IPS DF 6.9 (cell line): ENCODE results near the gene ACADL.

ENCODE experiments used
- DNase-seq: peaks from one replicate; pipeline ENCODE4 v3.0.0-alpha.2; 2013; ENCODE audit warnings: low read depth, low spot score
- H3K27ac ChIP-seq: one replicate; pipeline ENCODE4 v1.5.1; 2013; ENCODE audit warnings: low read length, control low read depth
- H3K27me3 ChIP-seq: 2 replicates; pipeline ENCODE4 v1.6.1; 2013; ENCODE audit warnings: mild to moderate bottlenecking, low read length; ENCODE audit not compliant: control insufficient read depth, insufficient read depth
- H3K36me3 ChIP-seq: 2 replicates; pipeline ENCODE4 v1.6.1; 2013; ENCODE audit warnings: low read length; ENCODE audit not compliant: control insufficient read depth, insufficient read depth
- H3K4me1 ChIP-seq: 2 replicates; pipeline ENCODE4 v1.6.1; 2013; ENCODE audit warnings: low read length; ENCODE audit not compliant: control insufficient read depth, insufficient read depth
- H3K4me3 ChIP-seq: 2 replicates; pipeline ENCODE4 v1.5.1; 2013; ENCODE audit warnings: mild to moderate bottlenecking, low read length
- H3K9me3 ChIP-seq: 2 replicates; pipeline ENCODE4 v1.6.1; 2013; ENCODE audit warnings: low read length, inconsistent platforms; ENCODE audit not compliant: control insufficient read depth, insufficient read depth
- WGBS: extraction: QIAGEN DNeasy Blood & Tissue Kit; methylation state at CpG from one replicate; pipeline ENCODE4 v1.1.7; 2013; ENCODE audit warnings: mixed read lengths, missing lambda C conversion rate; ENCODE audit not compliant: insufficient read length, insufficient coverage; 5-methylcytosine and 5-hydroxymethylcytosine counted together

The ACADL gene

GRCh38 chr2:210224941-210225672, at the start of gene ACADL:
Gene ACADL (minus strand): TSS chr2:210225447. CDS start chr2:210225263, 184 bp downstream.
- no peaks in the 10 kb centered on the region for H3K4me1 ChIP-seq
- no peaks in the 10 kb centered on the region for H3K36me3 ChIP-seq
- H3K4me3 ChIP-seq: peak within 1 kb of the TSS; percentile 61; the same call in 1 of the 2 replicates
- H3K27me3 ChIP-seq: peaks cover 7% of the 10 kb centered on the region; the same call in 1 of the 2 replicates
- no peak for DNase-seq
- H3K27ac ChIP-seq: no peak within 1 kb of the TSS
- no CpG with 5 or more reads among the region's 69 CpGs for WGBS
- no peaks in the 10 kb centered on the region for H3K9me3 ChIP-seq

- Histone ChIP-seq H3K4me1 (no peaks in the 10 kb centered on the region), H3K27me3 (no peaks in the 10 kb centered on the region), H3K27ac (no peak overlapping the region), H3K36me3 (no peaks in the 10 kb centered on the region), H3K4me3 (no peak overlapping the region), H3K9me3 (no peaks in the 10 kb centered on the region)
- no peak for DNase-seq
Observed at GRCh38 chr2:210271300-210271699, 46.1 kb upstream of the ACADL start.

- Histone ChIP-seq H3K27me3 (no peaks in the 10 kb centered on the region), H3K36me3 (no peaks in the 10 kb centered on the region), H3K27ac (no peak overlapping the region), H3K4me1 (no peaks in the 10 kb centered on the region), H3K4me3 (no peak overlapping the region), H3K9me3 (no peaks in the 10 kb centered on the region)
- no peak for DNase-seq
- no CpG with 5 or more reads among the region's 3 CpGs for WGBS
Observed at GRCh38 chr2:210269148-210269547, 43.9 kb upstream of the ACADL start.

GRCh38 chr2:210268281-210268680, 43.0 kb upstream of the ACADL start:
- Histone ChIP-seq H3K4me1 (no peaks in the 10 kb centered on the region), H3K27ac (no peak overlapping the region), H3K9me3 (no peaks in the 10 kb centered on the region), H3K27me3 (no peaks in the 10 kb centered on the region), H3K4me3 (no peak overlapping the region), H3K36me3 (no peaks in the 10 kb centered on the region)
- WGBS: no CpG with 5 or more reads among the region's 1 CpG
- DNase-seq: no peak

- no peaks in the 10 kb centered on the region for H3K36me3 ChIP-seq
- no CpG with 5 or more reads among the region's 1 CpG for WGBS
- no peak for DNase-seq
- no peaks in the 10 kb centered on the region for H3K4me1 ChIP-seq
- no peaks in the 10 kb centered on the region for H3K9me3 ChIP-seq
- H3K27ac ChIP-seq: no peak overlapping the region
- H3K27me3 ChIP-seq: no peaks in the 10 kb centered on the region
- H3K4me3 ChIP-seq: no peak overlapping the region
Observed at GRCh38 chr2:210267698-210268097, 42.5 kb upstream of the ACADL start.

- no peak for DNase-seq
- no peaks in the 10 kb centered on the region for H3K4me1 ChIP-seq
- no peaks in the 10 kb centered on the region for H3K9me3 ChIP-seq
- no peaks in the 10 kb centered on the region for H3K27me3 ChIP-seq
- no CpG with 5 or more reads among the region's 1 CpG for WGBS
- H3K4me3 ChIP-seq: no peak overlapping the region
- no peaks in the 10 kb centered on the region for H3K36me3 ChIP-seq
- no peak overlapping the region for H3K27ac ChIP-seq
Observed at GRCh38 chr2:210264282-210264681, 39.0 kb upstream of the ACADL start.

- no peak for DNase-seq
- Histone ChIP-seq H3K9me3 (no peaks in the 10 kb centered on the region), H3K4me1 (no peaks in the 10 kb centered on the region), H3K36me3 (no peaks in the 10 kb centered on the region), H3K4me3 (no peak overlapping the region), H3K27ac (no peak overlapping the region), H3K27me3 (no peaks in the 10 kb centered on the region)
- WGBS: no CpG with 5 or more reads among the region's 2 CpGs
Observed at GRCh38 chr2:210263841-210264240, 38.6 kb upstream of the ACADL start.

- no peak for DNase-seq
- no peaks in the 10 kb centered on the region for H3K4me1 ChIP-seq
- H3K9me3 ChIP-seq: no peaks in the 10 kb centered on the region
- no peak overlapping the region for H3K4me3 ChIP-seq
- WGBS: no CpG with 5 or more reads among the region's 2 CpGs
- H3K36me3 ChIP-seq: no peaks in the 10 kb centered on the region
- no peak overlapping the region for H3K27ac ChIP-seq
- H3K27me3 ChIP-seq: no peaks in the 10 kb centered on the region
Observed at GRCh38 chr2:210262036-210262435, 36.8 kb upstream of the ACADL start.

GRCh38 chr2:210259687-210260086, 34.4 kb upstream of the ACADL start:
- Histone ChIP-seq H3K4me1 (no peaks in the 10 kb centered on the region), H3K9me3 (no peaks in the 10 kb centered on the region)
- DNase-seq: no peak

GRCh38 chr2:210252699-210253606, 27.7 kb upstream of the ACADL start:
- Histone ChIP-seq H3K27me3 (no peaks in the 10 kb centered on the region), H3K4me3 (no peak overlapping the region), H3K27ac (no peak overlapping the region), H3K36me3 (no peaks in the 10 kb centered on the region), H3K9me3 (no peaks in the 10 kb centered on the region), H3K4me1 (no peaks in the 10 kb centered on the region)
- DNase-seq: no peak
- no CpG with 5 or more reads among the region's 7 CpGs for WGBS

More at GRCh38 chr2:210259687-210260086, 34.4 kb upstream of the ACADL start:
- Histone ChIP-seq H3K4me3 (no peak overlapping the region), H3K27me3 (no peaks in the 10 kb centered on the region), H3K36me3 (no peaks in the 10 kb centered on the region), H3K27ac (no peak overlapping the region)
